Tibial nerve (tissue), 3 donors: ENCODE results near the gene SLC35F1.

ENCODE experiments used
- POLR2A ChIP-seq, 2 donors: fragments of 450-650 bp; IDR thresholded peaks; one replicate each; pipeline ENCODE4 v1.6.1; 2017; ENCODE audit warnings: antibody characterized with exemption in 2 of 2, mild to moderate bottlenecking in 2 of 2, moderate library complexity in 2 of 2
- TF ChIP-seq, protein P1 (sequence below), 5 experiments: fragments of 200-600 bp in 3 of 5; fragments of 450-650 bp in 2 of 5; sonication (generic) in 3 of 5; IDR thresholded peaks; one replicate each; pipeline ENCODE4 v1.5.1; 2016 to 2019; ENCODE audit warnings: antibody characterized with exemption in 5 of 5, mild to moderate bottlenecking in 3 of 5, moderate library complexity in 2 of 5

DNA sequence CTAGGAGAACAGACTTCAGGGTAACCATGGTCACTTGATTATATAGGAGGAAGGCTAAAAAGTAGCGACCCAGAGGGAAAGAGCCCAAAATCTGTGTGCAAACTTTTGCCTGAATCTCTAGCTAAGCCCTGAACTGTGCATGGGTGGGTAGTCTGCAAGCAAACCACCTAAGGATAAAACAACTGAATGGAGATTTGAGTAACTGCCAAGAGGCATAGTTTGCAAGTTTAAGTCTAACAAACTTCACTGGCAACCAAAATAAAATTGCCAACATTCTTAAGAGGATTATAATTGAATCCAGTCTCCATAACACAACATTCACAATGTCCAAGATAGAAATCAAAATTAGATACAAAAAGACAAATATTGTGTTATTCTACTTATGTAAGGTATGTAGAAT lies 449.0 kb downstream of the SLC35F1 start:
- TF ChIP-seq POLR2A (IDR thresholded peaks at IDR 0.05), result no peak
- TF ChIP-seq, protein P1, sequence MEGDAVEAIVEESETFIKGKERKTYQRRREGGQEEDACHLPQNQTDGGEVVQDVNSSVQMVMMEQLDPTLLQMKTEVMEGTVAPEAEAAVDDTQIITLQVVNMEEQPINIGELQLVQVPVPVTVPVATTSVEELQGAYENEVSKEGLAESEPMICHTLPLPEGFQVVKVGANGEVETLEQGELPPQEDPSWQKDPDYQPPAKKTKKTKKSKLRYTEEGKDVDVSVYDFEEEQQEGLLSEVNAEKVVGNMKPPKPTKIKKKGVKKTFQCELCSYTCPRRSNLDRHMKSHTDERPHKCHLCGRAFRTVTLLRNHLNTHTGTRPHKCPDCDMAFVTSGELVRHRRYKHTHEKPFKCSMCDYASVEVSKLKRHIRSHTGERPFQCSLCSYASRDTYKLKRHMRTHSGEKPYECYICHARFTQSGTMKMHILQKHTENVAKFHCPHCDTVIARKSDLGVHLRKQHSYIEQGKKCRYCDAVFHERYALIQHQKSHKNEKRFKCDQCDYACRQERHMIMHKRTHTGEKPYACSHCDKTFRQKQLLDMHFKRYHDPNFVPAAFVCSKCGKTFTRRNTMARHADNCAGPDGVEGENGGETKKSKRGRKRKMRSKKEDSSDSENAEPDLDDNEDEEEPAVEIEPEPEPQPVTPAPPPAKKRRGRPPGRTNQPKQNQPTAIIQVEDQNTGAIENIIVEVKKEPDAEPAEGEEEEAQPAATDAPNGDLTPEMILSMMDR (IDR thresholded peaks at IDR 0.05), result no peak
